Prostate gland (tissue), 2 donors: ENCODE measurements around the gene EXD3.

Source experiments
- CTCF ChIP-seq, 4 experiments: fragments of 200-600 bp in 2 of 4; fragments of 450-650 bp in 2 of 4; sonication (generic) in 2 of 4; IDR thresholded peaks; 1 replicate in 3 of 4; 2 replicates in 1 of 4; pipeline ENCODE4 v1.5.1; 2016 to 2019; ENCODE audit warnings: antibody characterized with exemption in 4 of 4, mild to moderate bottlenecking in 2 of 4, moderate library complexity in 2 of 4
- POLR2A ChIP-seq: fragments of 450-650 bp; IDR thresholded peaks from one replicate; pipeline ENCODE4 v1.6.1; 2016; ENCODE audit warnings: antibody characterized with exemption, mild to moderate bottlenecking

GRCh38 chr9:137300567-137301080 is 122.3 kb downstream of the EXD3 start:
- TF ChIP-seq POLR2A (no peak), CTCF (IDR thresholded peaks at IDR 0.05) (peak in 1 of 4 experiments; percentile 1)
